ENCODE results near the gene ARHGEF12.
A peak's percentile ranks its signal among the peaks of the same experiment; 100 is the strongest.

ARHGEF12 gene

DNA sequence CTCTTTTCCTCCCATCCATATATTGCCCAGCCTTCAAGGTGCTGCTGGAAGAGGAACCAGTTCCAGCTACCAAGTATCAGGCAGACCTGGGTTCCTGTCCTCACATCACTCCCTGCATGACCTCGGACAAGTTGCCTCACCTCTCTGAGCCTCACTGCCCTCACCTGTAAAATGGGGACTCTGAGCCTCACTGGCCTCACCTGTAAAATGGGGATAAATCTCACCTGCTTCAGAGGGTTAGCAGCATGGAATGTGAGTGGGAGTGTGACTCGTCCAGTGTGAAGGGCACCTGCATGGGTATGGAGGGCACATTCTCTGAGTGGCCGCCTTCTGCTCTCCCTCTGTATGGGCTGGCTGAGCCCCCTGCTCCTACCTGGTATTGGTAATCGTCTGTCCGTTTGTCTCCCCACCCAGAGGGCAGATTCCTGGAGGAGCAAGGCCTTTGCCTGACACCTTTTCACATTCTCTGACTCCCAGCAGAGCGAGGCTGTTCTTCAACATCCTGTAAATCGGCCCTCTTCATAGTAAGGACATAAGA is 179.0 kb downstream of the ARHGEF12 start:
- Histone ChIP-seq H3K27me3 (ENCODE audit: insufficient read depth, low read length, poor library complexity) (no peaks in the 10 kb centered on the region), H2BK120ac (ENCODE audit: low read depth, low read length) (no peak overlapping the region), H3K9ac (ENCODE audit: low read length) (no peak overlapping the region), H3K79me1 (ENCODE audit: low read length) (no peaks in the 10 kb centered on the region), H3K4ac (ENCODE audit: low read depth, low read length) (no peak overlapping the region), H3K23ac (ENCODE audit: low read length) (no peak overlapping the region), H3K36me3 (ENCODE audit: control insufficient read depth, insufficient read depth, low read length) (no peaks in the 10 kb centered on the region), H3K56ac (ENCODE audit: low read length) (no peak overlapping the region), H3K18ac (ENCODE audit: low read length) (no peak overlapping the region), H3K27ac (ENCODE audit: low read depth, low read length) (no peak overlapping the region), H3K79me2 (ENCODE audit: control insufficient read depth, insufficient read depth, low read length) (no peaks in the 10 kb centered on the region), H3K4me2 (ENCODE audit: low read length) (no peak overlapping the region), H2BK5ac (ENCODE audit: low read length) (no peak overlapping the region), H4K5ac (ENCODE audit: low read length) (no peak overlapping the region), H3K4me3 (ENCODE audit: low read length) (no peak overlapping the region), H2BK15ac (replicated peaks; ENCODE audit: low read depth) (no peak overlapping the region), H2AK5ac (ENCODE audit: low read length) (no peak overlapping the region), H4K8ac (ENCODE audit: low read depth, low read length) (no peak overlapping the region), H3K4me1 (ENCODE audit: control insufficient read depth, low read depth, low read length) (peaks cover 2% of the 10 kb centered on the region)
- DNase-seq: no peak
- WGBS (ENCODE audit: extremely low coverage, insufficient coverage, low lambda C conversion rate): no CpG with 5 or more reads among the region's 7 CpGs

DNA sequence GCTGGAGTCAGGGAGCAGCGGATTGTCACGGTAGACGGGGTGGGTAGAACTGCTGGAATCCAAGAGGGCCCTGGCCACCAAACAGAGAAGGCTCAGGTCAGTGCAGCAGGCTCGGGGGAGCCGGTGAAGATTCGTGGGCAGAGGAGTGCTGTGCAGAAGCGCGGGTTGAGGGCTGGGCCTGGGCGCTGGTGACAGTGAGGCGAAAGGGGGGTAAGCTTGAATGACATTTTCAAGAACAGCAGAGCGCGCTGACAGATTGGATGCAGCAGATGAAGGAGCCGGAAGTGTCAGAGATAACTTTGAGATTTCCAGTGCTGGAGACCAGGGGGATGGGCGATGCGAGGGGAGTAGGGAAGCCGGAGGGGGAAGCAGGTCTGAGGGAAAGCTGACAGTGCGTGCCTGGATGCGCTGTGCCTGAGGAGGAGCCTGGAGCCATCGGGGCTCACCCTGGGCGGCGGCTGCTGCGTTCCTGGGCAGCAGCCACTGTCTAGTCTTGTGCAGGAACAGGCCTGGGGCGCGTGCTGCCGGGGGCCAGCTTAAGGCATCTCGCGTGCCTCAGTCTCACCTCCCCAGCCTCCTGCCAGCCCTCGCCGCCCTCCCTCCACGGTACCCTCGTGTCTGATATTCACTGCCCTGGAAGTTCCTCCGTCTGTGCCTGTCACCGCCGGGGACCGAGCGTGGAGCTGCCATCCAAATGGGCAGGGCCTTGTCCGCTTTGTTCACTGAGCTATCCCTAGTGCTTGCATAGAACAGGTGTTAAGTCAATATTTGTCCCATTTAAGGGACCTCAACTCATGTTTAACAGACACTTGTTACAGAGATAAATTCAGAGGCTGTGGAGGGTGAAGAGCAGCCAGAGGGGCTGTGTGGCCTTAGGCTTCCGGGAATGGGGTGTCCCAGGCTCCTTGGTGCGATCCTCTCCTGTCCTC is 180.5 kb downstream of the ARHGEF12 start:
- H3K27me3 ChIP-seq (ENCODE audit: insufficient read depth, low read length, poor library complexity): no peaks in the 10 kb centered on the region
- H3K4ac ChIP-seq (ENCODE audit: low read depth, low read length): no peak overlapping the region
- H2BK15ac ChIP-seq (replicated peaks; ENCODE audit: low read depth): no peak overlapping the region
- peak; percentile 53 for DNase-seq
- no peak overlapping the region for H4K5ac ChIP-seq (ENCODE audit: low read length)
- no peak overlapping the region for H3K27ac ChIP-seq (ENCODE audit: low read depth, low read length)
- no peaks in the 10 kb centered on the region for H3K36me3 ChIP-seq (ENCODE audit: control insufficient read depth, insufficient read depth, low read length)
- H3K79me2 ChIP-seq (ENCODE audit: control insufficient read depth, insufficient read depth, low read length): no peaks in the 10 kb centered on the region
- no peak overlapping the region for H4K8ac ChIP-seq (ENCODE audit: low read depth, low read length)
- no peak overlapping the region for H3K9ac ChIP-seq (ENCODE audit: low read length)
- no peak overlapping the region for H3K4me3 ChIP-seq (ENCODE audit: low read length)
- H3K18ac ChIP-seq (ENCODE audit: low read length): no peak overlapping the region
- peaks cover 2% of the 10 kb centered on the region for H3K4me1 ChIP-seq (ENCODE audit: control insufficient read depth, low read depth, low read length)
- WGBS (ENCODE audit: extremely low coverage, insufficient coverage, low lambda C conversion rate): no CpG with 5 or more reads among the region's 39 CpGs
- H2AK5ac ChIP-seq (ENCODE audit: low read length): no peak overlapping the region
- no peaks in the 10 kb centered on the region for H3K79me1 ChIP-seq (ENCODE audit: low read length)
- no peak overlapping the region for H3K23ac ChIP-seq (ENCODE audit: low read length)
- H2BK5ac ChIP-seq (ENCODE audit: low read length): no peak overlapping the region
- H3K4me2 ChIP-seq (ENCODE audit: low read length): no peak overlapping the region
- H2BK120ac ChIP-seq (ENCODE audit: low read depth, low read length): no peak overlapping the region
- H3K56ac ChIP-seq (ENCODE audit: low read length): peak overlapping the region; percentile 12

DNA sequence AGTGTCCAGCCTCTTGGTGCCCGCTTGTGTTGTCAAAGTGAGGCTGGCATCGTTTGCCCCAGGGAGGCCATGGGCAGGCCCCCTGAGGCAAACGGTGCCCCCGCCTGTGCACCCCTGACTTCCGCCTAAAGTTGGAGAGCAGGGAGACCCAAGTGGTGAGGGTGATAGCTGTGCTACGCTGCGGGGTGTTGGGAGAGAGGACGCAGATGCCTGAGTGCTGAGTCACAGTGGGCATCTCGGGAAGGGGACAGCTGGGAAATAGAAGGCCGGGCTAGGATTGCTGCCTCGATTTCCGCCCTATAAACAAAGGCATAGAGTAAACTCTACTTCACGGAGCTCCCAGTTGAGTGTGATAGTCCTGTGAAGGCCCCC is 181.2 kb downstream of the ARHGEF12 start:
- peaks cover 2% of the 10 kb centered on the region for H3K4me1 ChIP-seq (ENCODE audit: control insufficient read depth, low read depth, low read length)
- no peaks in the 10 kb centered on the region for H3K79me1 ChIP-seq (ENCODE audit: low read length)
- H2BK15ac ChIP-seq (replicated peaks; ENCODE audit: low read depth): no peak overlapping the region
- H2BK5ac ChIP-seq (ENCODE audit: low read length): no peak overlapping the region
- H2BK120ac ChIP-seq (ENCODE audit: low read depth, low read length): no peak overlapping the region
- no peak overlapping the region for H3K4me3 ChIP-seq (ENCODE audit: low read length)
- H4K5ac ChIP-seq (ENCODE audit: low read length): no peak overlapping the region
- H2AK5ac ChIP-seq (ENCODE audit: low read length): no peak overlapping the region
- H3K18ac ChIP-seq (ENCODE audit: low read length): no peak overlapping the region
- no peaks in the 10 kb centered on the region for H3K27me3 ChIP-seq (ENCODE audit: insufficient read depth, low read length, poor library complexity)
- H3K36me3 ChIP-seq (ENCODE audit: control insufficient read depth, insufficient read depth, low read length): no peaks in the 10 kb centered on the region
- no peak overlapping the region for H3K9ac ChIP-seq (ENCODE audit: low read length)
- H3K79me2 ChIP-seq (ENCODE audit: control insufficient read depth, insufficient read depth, low read length): no peaks in the 10 kb centered on the region
- H3K27ac ChIP-seq (ENCODE audit: low read depth, low read length): no peak overlapping the region
- no peak overlapping the region for H3K23ac ChIP-seq (ENCODE audit: low read length)
- H3K56ac ChIP-seq (ENCODE audit: low read length): no peak overlapping the region
- no CpG with 5 or more reads among the region's 13 CpGs for WGBS (ENCODE audit: extremely low coverage, insufficient coverage, low lambda C conversion rate)
- no peak overlapping the region for H4K8ac ChIP-seq (ENCODE audit: low read depth, low read length)
- no peak overlapping the region for H3K4me2 ChIP-seq (ENCODE audit: low read length)
- DNase-seq: peak; percentile 57
- H3K4ac ChIP-seq (ENCODE audit: low read depth, low read length): no peak overlapping the region

- peak; percentile 66 for DNase-seq
- no CpG with 5 or more reads among the region's 7 CpGs for WGBS (ENCODE audit: extremely low coverage, insufficient coverage, low lambda C conversion rate)
- Histone ChIP-seq H3K4me1 (ENCODE audit: control insufficient read depth, low read depth, low read length) (peaks cover 2% of the 10 kb centered on the region), H4K8ac (ENCODE audit: low read depth, low read length) (no peak overlapping the region), H3K9ac (ENCODE audit: low read length) (no peak overlapping the region), H2AK5ac (ENCODE audit: low read length) (no peak overlapping the region), H3K4me2 (ENCODE audit: low read length) (no peak overlapping the region), H3K4me3 (ENCODE audit: low read length) (no peak overlapping the region), H3K18ac (ENCODE audit: low read length) (no peak overlapping the region), H3K27me3 (ENCODE audit: insufficient read depth, low read length, poor library complexity) (no peaks in the 10 kb centered on the region), H2BK15ac (replicated peaks; ENCODE audit: low read depth) (no peak overlapping the region), H3K79me2 (ENCODE audit: control insufficient read depth, insufficient read depth, low read length) (no peaks in the 10 kb centered on the region), H3K27ac (ENCODE audit: low read depth, low read length) (no peak overlapping the region), H3K4ac (ENCODE audit: low read depth, low read length) (no peak overlapping the region), H4K5ac (ENCODE audit: low read length) (no peak overlapping the region), H3K36me3 (ENCODE audit: control insufficient read depth, insufficient read depth, low read length) (no peaks in the 10 kb centered on the region), H3K79me1 (ENCODE audit: low read length) (no peaks in the 10 kb centered on the region), H2BK120ac (ENCODE audit: low read depth, low read length) (no peak overlapping the region), H3K56ac (ENCODE audit: low read length) (no peak overlapping the region), H2BK5ac (ENCODE audit: low read length) (no peak overlapping the region), H3K23ac (ENCODE audit: low read length) (no peak overlapping the region)
Measured at GRCh38 chr11:120517801-120518291, 181.6 kb downstream of the ARHGEF12 start.

- Histone ChIP-seq H3K79me1 (ENCODE audit: low read length) (no peaks in the 10 kb centered on the region), H3K4me3 (ENCODE audit: low read length) (no peak overlapping the region), H4K5ac (ENCODE audit: low read length) (no peak overlapping the region), H2BK120ac (ENCODE audit: low read depth, low read length) (no peak overlapping the region), H2AK5ac (ENCODE audit: low read length) (no peak overlapping the region), H3K79me2 (ENCODE audit: control insufficient read depth, insufficient read depth, low read length) (no peaks in the 10 kb centered on the region), H2BK15ac (replicated peaks; ENCODE audit: low read depth) (no peak overlapping the region), H3K27me3 (ENCODE audit: insufficient read depth, low read length, poor library complexity) (no peaks in the 10 kb centered on the region), H3K4ac (ENCODE audit: low read depth, low read length) (no peak overlapping the region), H3K23ac (ENCODE audit: low read length) (no peak overlapping the region), H3K9ac (ENCODE audit: low read length) (no peak overlapping the region), H2BK5ac (ENCODE audit: low read length) (no peak overlapping the region), H3K18ac (ENCODE audit: low read length) (no peak overlapping the region), H4K8ac (ENCODE audit: low read depth, low read length) (no peak overlapping the region), H3K27ac (ENCODE audit: low read depth, low read length) (no peak overlapping the region), H3K4me1 (ENCODE audit: control insufficient read depth, low read depth, low read length) (peaks cover 3% of the 10 kb centered on the region), H3K56ac (ENCODE audit: low read length) (no peak overlapping the region), H3K4me2 (ENCODE audit: low read length) (no peak overlapping the region), H3K36me3 (ENCODE audit: control insufficient read depth, insufficient read depth, low read length) (no peaks in the 10 kb centered on the region)
- no CpG with 5 or more reads among the region's 7 CpGs for WGBS (ENCODE audit: extremely low coverage, insufficient coverage, low lambda C conversion rate)
- DNase-seq: no peak
Measured at GRCh38 chr11:120518356-120518755, 182.1 kb downstream of the ARHGEF12 start.

All from mesendoderm (in vitro differentiated cells).